IMR-90 (cell line): ENCODE results near the gene TMEM53. TPM values are rescaled to one million over a fixed set of nuclear protein-coding genes. Genes with fewer than 3 reads are reported as not detected.

Source experiments
- ATAC-seq: fragments of 200-7000 bp; cut with Tn5 transposase; 2 replicates; pipeline ENCODE4 v1.9.1; 2020; ENCODE audit warnings: low read depth, mild to moderate bottlenecking, moderate library complexity
- BruUV-seq: library from RNA; stranded (reverse); fragments of 400-500 nt; replicated peaks from 2 replicates; lab custom pipeline; 2021; lab: Mats Ljungman, UMichigan
- CTCF ChIA-PET: fragments of 300-600 bp; formaldehyde crosslinking; extraction: SDS; loops from one replicate; lab custom pipeline; 2021; ENCODE audit warnings: antibody characterized with exemption; lab: Yijun Ruan, JAX
- POLR2A ChIA-PET: fragments of 300-600 bp; sonication (Branson Sonifier 250); formaldehyde crosslinking; loops from one replicate; lab custom pipeline; 2022; ENCODE audit warnings: antibody characterized with exemption; ENCODE audit not compliant: unreplicated experiment; lab: Charles Lee
- DNase-seq: peaks from one replicate; pipeline ENCODE4 v3.0.0; 2013
- H2AFZ ChIP-seq: replicated peaks from 2 replicates; pipeline ENCODE3; 2013; ENCODE audit warnings: low read length, mild to moderate bottlenecking; ENCODE audit not compliant: poor library complexity
- H2AK5ac ChIP-seq: 2 replicates; pipeline ENCODE4 v1.6.1; 2013; ENCODE audit warnings: low read depth, low read length, inconsistent platforms
- H2AK9ac ChIP-seq: replicated peaks from 2 replicates; pipeline ENCODE3; 2013; ENCODE audit warnings: mild to moderate bottlenecking, low read depth, low read length, moderate library complexity; ENCODE audit not compliant: poor library complexity
- H2BK120ac ChIP-seq: 2 replicates; pipeline ENCODE4 v1.6.1; 2013; ENCODE audit warnings: low read depth, low read length, inconsistent platforms
- H2BK15ac ChIP-seq: 3 replicates; pipeline ENCODE4 v1.6.1; 2013; ENCODE audit warnings: low read depth, low read length, inconsistent platforms
- H2BK20ac ChIP-seq: 2 replicates; pipeline ENCODE4 v1.6.1; 2013; ENCODE audit warnings: low read depth, mild to moderate bottlenecking, inconsistent platforms, low read length, moderate library complexity
- H2BK5ac ChIP-seq: 2 replicates; pipeline ENCODE4 v1.6.1; 2013; ENCODE audit warnings: mild to moderate bottlenecking, low read depth, low read length, inconsistent platforms; ENCODE audit not compliant: poor library complexity, severe bottlenecking
- H3K14ac ChIP-seq: replicated peaks from 2 replicates; pipeline ENCODE4 v1.6.1; 2013; ENCODE audit warnings: low read depth, low read length, inconsistent platforms
- H3K18ac ChIP-seq: 2 replicates; pipeline ENCODE4 v1.6.1; 2013; ENCODE audit warnings: low read depth, low read length, control low read depth
- H3K23ac ChIP-seq: 2 replicates; pipeline ENCODE4 v1.6.1; 2013; ENCODE audit warnings: low read depth, low read length, inconsistent platforms
- H3K27ac ChIP-seq: 2 replicates; pipeline ENCODE4 v1.5.1; 2013; ENCODE audit warnings: mild to moderate bottlenecking, control low read depth, low read length; ENCODE audit not compliant: insufficient read depth
- H3K27me3 ChIP-seq: 2 replicates; pipeline ENCODE4 v1.6.1; 2013; ENCODE audit warnings: low read length; ENCODE audit not compliant: control insufficient read depth, insufficient read depth
- H3K36me3 ChIP-seq: 2 replicates; pipeline ENCODE4 v1.6.1; 2013; ENCODE audit warnings: low read length, mixed read lengths; ENCODE audit not compliant: control insufficient read depth, insufficient read depth
- H3K4ac ChIP-seq: 2 replicates; pipeline ENCODE4 v1.6.1; 2013; ENCODE audit warnings: low read depth, low read length, inconsistent platforms
- H3K4me1 ChIP-seq: 2 replicates; pipeline ENCODE4 v1.6.1; 2013; ENCODE audit warnings: low read length, mixed read lengths; ENCODE audit not compliant: control insufficient read depth, insufficient read depth
- H3K4me2 ChIP-seq: 2 replicates; pipeline ENCODE4 v1.6.1; 2013; ENCODE audit warnings: low read depth, mild to moderate bottlenecking, control low read depth, low read length, moderate library complexity
- H3K4me3 ChIP-seq: 2 replicates; pipeline ENCODE4 v1.5.1; 2013; ENCODE audit warnings: low read depth, mild to moderate bottlenecking, control low read depth, low read length, moderate library complexity; ENCODE audit not compliant: insufficient read depth
- H3K56ac ChIP-seq: 2 replicates; pipeline ENCODE4 v1.6.1; 2013; ENCODE audit warnings: low read length, inconsistent platforms; ENCODE audit not compliant: insufficient read depth; ENCODE audit errors: extremely low read depth
- H3K79me1 ChIP-seq, 2 experiments: 2 replicates each; pipeline ENCODE4 v1.6.1; 2013; ENCODE audit warnings: low read length in 2 of 2, inconsistent platforms in 1 of 2, low read depth in 1 of 2
- H3K9ac ChIP-seq: 2 replicates; pipeline ENCODE4 v1.6.1; 2013; ENCODE audit warnings: low read depth, low read length, control low read depth
- H3K9me1 ChIP-seq: 2 replicates; pipeline ENCODE4 v1.6.1; 2013; ENCODE audit warnings: low read length, inconsistent platforms; ENCODE audit not compliant: insufficient read depth
- H3K9me3 ChIP-seq: 2 replicates; pipeline ENCODE4 v1.6.1; 2013; ENCODE audit warnings: low read length; ENCODE audit not compliant: control insufficient read depth, insufficient read depth
- H4K20me1 ChIP-seq: 2 replicates; pipeline ENCODE4 v1.6.1; 2013; ENCODE audit warnings: low read length, inconsistent platforms; ENCODE audit not compliant: insufficient read depth
- H4K5ac ChIP-seq: 2 replicates; pipeline ENCODE4 v1.6.1; 2013; ENCODE audit warnings: mild to moderate bottlenecking, low read depth, low read length, control low read depth
- H4K8ac ChIP-seq, 2 experiments: 2 replicates each; pipeline ENCODE4 v1.6.1; 2013; ENCODE audit warnings: low read depth in 2 of 2, low read length in 2 of 2, control low read depth in 1 of 2, inconsistent platforms in 1 of 2
- H4K91ac ChIP-seq: 2 replicates; pipeline ENCODE4 v1.6.1; 2013; ENCODE audit warnings: low read depth, low read length, inconsistent platforms; ENCODE audit not compliant: insufficient read depth
- CEBPB ChIP-seq: IDR thresholded peaks from 2 replicates; pipeline ENCODE4 v1.6.1; 2012; ENCODE audit warnings: low read depth, low read length, improper control_type of control experiment
- ELK1 ChIP-seq: fragments of 150-350 bp; IDR thresholded peaks from 2 replicates; pipeline ENCODE4 v1.6.1; 2016; ENCODE audit warnings: low read depth, mild to moderate bottlenecking, low read length, moderate library complexity, borderline replicate concordance
- MAFK ChIP-seq: IDR thresholded peaks from 2 replicates; pipeline ENCODE4 v1.6.1; 2012; ENCODE audit warnings: low read depth, low read length, improper control_type of control experiment
- WGBS, 2 experiments: methylation state at CpG; one replicate each; pipeline versions ENCODE4 v1.1.5 to v1.1.7; 2013; ENCODE audit warnings: missing lambda C conversion rate in 2 of 2; ENCODE audit not compliant: insufficient read length in 1 of 2; ENCODE audit errors: extremely low coverage in 2 of 2; 5-methylcytosine and 5-hydroxymethylcytosine counted together
- dilution Hi-C: fragments of 300-500 bp; cut with HindIII; formaldehyde crosslinking; loops from one replicate; pipeline ENCODE4 v1.14.3; 2018; ENCODE audit warnings: low sequenced_read_pairs; ENCODE audit not compliant: unreplicated experiment
- in situ Hi-C: fragments of 300-500 bp; cut with MboI; formaldehyde crosslinking; loops from 3 replicates; pipeline ENCODE4 v1.14.3; 2019; ENCODE audit warnings: low sequenced_read_pairs, inconsistent platforms, mixed read lengths
- intact Hi-C: fragments of 100-400 bp; cut with micrococcal nuclease; formaldehyde crosslinking; loops from 2 replicates; pipeline ENCODE4 v1.10.0; 2022
- polyA plus RNA-seq, 3 experiments: library from polyadenylated mRNA; depleted of rRNA; stranded (reverse); fragments of >200 nt; gene quantifications; 2 replicates each; pipeline ENCODE4 v1.2.3, GENCODE V29; 2012; ENCODE audit warnings: low replicate concordance in 1 of 3
- total RNA-seq: library from RNA; depleted of rRNA; stranded (reverse); fragments of >200 nt; gene quantifications from 2 replicates; pipeline ENCODE4 v1.2.3, GENCODE V29; 2012

The TMEM53 gene
- total and polyA plus RNA-seq, 2 of the 4 experiments (the other 2 are of a cell fraction), result 2.7 to 6.3 TPM

DNA sequence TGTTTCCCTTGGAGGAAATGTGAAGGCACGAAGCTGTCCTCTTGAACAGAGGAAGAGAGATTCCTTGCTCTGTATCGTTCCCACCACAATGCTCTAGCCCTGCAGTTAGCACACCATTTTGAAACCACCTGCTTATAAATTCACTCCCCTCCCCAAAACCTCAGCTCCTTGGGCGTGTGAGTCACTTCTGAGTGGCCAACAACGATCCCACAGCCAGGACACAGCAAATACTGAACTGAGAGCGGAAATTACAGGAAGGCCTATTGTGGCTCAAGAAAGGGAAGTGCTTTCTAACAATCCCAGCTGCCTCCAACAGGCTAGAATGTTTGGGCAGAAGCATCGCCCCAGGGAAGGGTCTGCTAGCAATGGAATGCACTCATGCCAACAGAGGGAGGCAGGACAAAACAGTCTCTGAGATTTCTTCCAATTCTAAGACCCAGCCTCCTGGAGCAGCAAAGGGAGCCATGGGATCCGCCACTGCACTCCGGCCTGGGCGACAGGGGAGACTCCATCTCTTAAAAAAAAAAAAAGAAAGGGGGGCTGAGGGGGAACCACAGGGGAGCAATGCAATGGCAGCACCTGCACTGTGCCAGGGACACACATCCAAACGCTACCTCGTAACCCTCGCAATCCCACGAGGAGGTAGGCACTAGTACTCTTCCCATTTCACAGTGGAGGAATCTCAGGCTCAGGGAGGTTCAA, 1.9 kb downstream of the TMEM53 start:
- Histone ChIP-seq H3K14ac (no peak overlapping the region), H4K91ac (no peak overlapping the region), H4K20me1 (no peaks in the 10 kb centered on the region), H3K79me1 (peaks cover 5 to 10% of the 10 kb centered on the region in 2 experiments; a peak in 2 of 4 replicates), H3K4me2 (no peak overlapping the region), H3K36me3 (no peaks in the 10 kb centered on the region), H3K23ac (no peak overlapping the region), H3K4ac (no peak overlapping the region), H2BK5ac (no peak overlapping the region), H3K9ac (no peak overlapping the region), H4K8ac (no peak overlapping the region), H2AFZ (peak overlapping the region; percentile 77), H2AK5ac (no peak overlapping the region; the same call in 1 of the 2 replicates), H3K9me3 (no peaks in the 10 kb centered on the region), H4K5ac (no peak overlapping the region), H3K18ac (no peak overlapping the region), H3K27ac (no peak overlapping the region), H2BK20ac (no peak overlapping the region), H3K56ac (no peak overlapping the region), H3K4me1 (peaks cover 6% of the 10 kb centered on the region), H2BK120ac (no peak overlapping the region), H2BK15ac (no peak overlapping the region), H3K27me3 (no peaks in the 10 kb centered on the region), H3K9me1 (peaks cover 6% of the 10 kb centered on the region), H2AK9ac (no peak overlapping the region), H3K4me3 (no peak overlapping the region)
- ChIA-PET POLR2A (no interaction called here), CTCF (interaction anchor here (0.6 kb wide), 2 partner anchors 32 to 58 kb away, joined by 3 read pairs; no protein-coding TSS in a partner anchor)
- in situ Hi-C loops, result no loop called here
- ATAC-seq (no peak), DNase-seq (peak; percentile 44)
- intact Hi-C loops, result no loop called here
- BruUV-seq, result no TSS peak
- 64% methylated on average over 3 of the region's 13 CpGs; no CpG with 5 or more reads in 1 of the 2 experiments for WGBS, 2 experiments
- dilution Hi-C loops, result no loop called here
- TF ChIP-seq MAFK (no peak), CEBPB (no peak), ELK1 (no peak)
